CD4-positive, alpha-beta T cell treated with Interleukin-6 at 100 ng/mL for 8 hours (primary cell): ENCODE results near the gene KRT15.

Experiments used
- DNase-seq: peaks from one replicate; pipeline ENCODE4 v3.0.0-alpha.2; 2020; ENCODE audit warnings: mixed read lengths, low spot score

The KRT15 gene

GRCh38 chr17:41504246-41504977, 14.3 kb downstream of the KRT15 start:
- no peak for DNase-seq

GRCh38 chr17:41503202-41503601, 15.5 kb downstream of the KRT15 start:
- no peak for DNase-seq

- no peak for DNase-seq
Measured at GRCh38 chr17:41500131-41500911, 18.4 kb downstream of the KRT15 start.

GRCh38 chr17:41499714-41500113, 19.0 kb downstream of the KRT15 start:
- DNase-seq, result no peak

GRCh38 chr17:41498276-41498675, 20.4 kb downstream of the KRT15 start:
- no peak for DNase-seq

- DNase-seq, result peak; percentile 64
Measured at GRCh38 chr17:41496803-41497484, 21.7 kb downstream of the KRT15 start.

GRCh38 chr17:41494524-41494923, 24.2 kb downstream of the KRT15 start:
- no peak for DNase-seq

- no peak for DNase-seq
Measured at GRCh38 chr17:41492771-41493170, 25.9 kb downstream of the KRT15 start.

GRCh38 chr17:41492351-41492750, 26.3 kb downstream of the KRT15 start:
- no peak for DNase-seq

- DNase-seq, result no peak
Measured at GRCh38 chr17:41491476-41491875, 27.2 kb downstream of the KRT15 start.

GRCh38 chr17:41490000-41490990, 28.4 kb downstream of the KRT15 start:
- DNase-seq, result no peak

GRCh38 chr17:41489531-41489930, 29.2 kb downstream of the KRT15 start, which contains the start of gene KRT36:
KRT36 (minus strand) TSS chr17:41489910; CDS start chr17:41489864, 46 bp downstream.
- no peak for DNase-seq

GRCh38 chr17:41486809-41487530, 31.7 kb downstream of the KRT15 start:
- DNase-seq, result no peak

GRCh38 chr17:41486316-41486715, 32.4 kb downstream of the KRT15 start:
- no peak for DNase-seq

- no peak for DNase-seq
Measured at GRCh38 chr17:41484920-41485904, 33.5 kb downstream of the KRT15 start.

GRCh38 chr17:41483991-41484826, 34.5 kb downstream of the KRT15 start:
- no peak for DNase-seq

- DNase-seq, result no peak
Measured at GRCh38 chr17:41483531-41483930, 35.2 kb downstream of the KRT15 start.

GRCh38 chr17:41481036-41481435, 37.7 kb downstream of the KRT15 start, which contains the start of gene KRT35:
KRT35 (minus strand) TSS chr17:41481151; CDS start chr17:41481097, 54 bp downstream.
- no peak for DNase-seq

GRCh38 chr17:41480581-41480980, 38.1 kb downstream of the KRT15 start:
- no peak for DNase-seq
